Cerebellar cortex (tissue), 1 donor: ENCODE results near the gene ZNF135.

ENCODE experiments used
- DNase-seq: peaks from one replicate; pipeline ENCODE4 v3.0.0-alpha.2; 2015; ENCODE audit warnings: low spot score

Gene ZNF135

GRCh38 chr19:58095328-58095727, 36.2 kb downstream of the ZNF135 start:
- DNase-seq = no peak

- no peak for DNase-seq
Measured at GRCh38 chr19:58096884-58097283, 37.8 kb downstream of the ZNF135 start.

DNA sequence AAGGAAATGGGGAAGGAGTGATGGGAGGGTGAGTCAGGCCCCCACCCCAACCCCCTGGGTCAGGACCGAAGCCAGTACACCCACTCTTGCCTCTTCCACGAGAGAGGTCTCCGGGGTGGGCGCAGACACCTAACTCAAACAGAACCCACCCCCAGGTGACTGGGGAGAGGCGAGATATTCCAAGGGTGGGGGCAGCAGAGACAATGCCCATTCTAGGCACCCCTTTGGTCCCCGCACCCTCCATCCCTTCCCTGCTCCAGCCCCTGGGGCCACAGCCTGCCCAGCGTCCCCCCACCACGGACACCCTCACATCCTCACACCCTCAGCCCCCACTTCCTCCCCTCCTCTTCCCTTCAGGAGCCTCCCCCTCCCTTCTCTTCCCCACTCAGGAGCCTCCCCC, 38.3 kb downstream of the ZNF135 start:
- no peak for DNase-seq

DNA sequence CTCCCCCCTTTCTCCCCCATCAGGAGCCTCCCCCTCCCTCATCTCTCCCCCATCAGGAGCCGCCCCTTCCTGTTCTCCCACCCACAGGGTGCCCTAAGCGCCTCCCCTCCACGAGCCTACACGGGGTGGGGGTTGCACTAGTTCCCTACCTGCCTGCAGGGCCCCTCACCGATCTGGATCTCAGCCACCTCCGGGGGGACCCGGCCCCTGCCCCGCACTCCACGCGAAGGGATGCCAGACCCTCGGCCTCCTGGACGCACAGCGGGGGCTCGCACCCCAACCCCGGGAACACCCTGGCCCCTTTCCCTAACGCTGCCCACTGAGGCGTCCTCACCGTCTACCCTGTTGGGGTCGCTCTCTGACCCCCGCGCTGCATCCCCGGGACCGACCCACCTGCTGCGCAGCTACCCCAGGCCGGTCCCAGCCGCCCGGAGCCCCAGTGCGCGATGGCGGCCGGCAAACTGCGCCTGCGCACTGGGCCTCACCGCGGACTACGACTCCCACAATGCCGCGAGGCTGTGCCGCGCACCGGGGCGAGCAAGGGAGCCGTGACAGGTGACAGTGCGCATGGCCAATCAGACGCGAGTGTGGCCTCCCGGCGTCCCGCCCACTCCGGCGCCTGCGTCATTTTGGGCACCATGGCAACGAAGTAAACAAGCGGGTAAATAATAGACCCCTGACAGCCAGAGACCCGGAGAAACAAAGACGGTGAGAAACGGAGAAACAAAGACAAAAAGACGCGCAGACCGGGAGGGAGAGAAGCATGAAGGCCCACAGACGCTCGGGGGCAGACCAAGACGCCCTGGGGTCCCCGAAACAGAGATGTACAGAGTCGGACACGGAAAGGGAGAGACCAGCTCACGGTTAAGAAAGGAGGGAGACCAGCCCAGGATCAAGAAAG, 38.9 kb downstream of the ZNF135 start, which contains the start of gene ZSCAN18:
ZSCAN18 (minus strand) TSS at position 451 of the 901 bp plus-strand sequence. CDS start 7,964 bp downstream, outside the sequence.
- DNase-seq = peak; percentile 97

DNA sequence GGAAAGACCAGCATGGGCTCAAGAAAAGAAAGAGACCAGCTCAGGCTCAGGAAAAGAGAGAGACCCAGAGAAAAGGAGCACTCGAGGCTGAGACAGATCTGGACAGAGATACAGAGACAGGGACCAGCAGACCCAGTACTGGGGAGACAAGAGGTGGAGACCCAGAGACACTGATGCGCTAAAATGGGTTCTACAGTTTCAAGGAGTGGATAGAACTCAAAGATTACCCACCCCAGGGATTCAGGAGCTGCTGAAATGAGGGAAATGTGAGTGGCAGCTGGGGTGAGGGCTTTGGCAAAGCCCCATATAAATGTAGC, 39.6 kb downstream of the ZNF135 start:
- no peak for DNase-seq

GRCh38 chr19:58107778-58108545, 48.9 kb downstream of the ZNF135 start:
- no peak for DNase-seq

- no peak for DNase-seq
Measured at GRCh38 chr19:58108546-58108817, 49.4 kb downstream of the ZNF135 start.

DNA sequence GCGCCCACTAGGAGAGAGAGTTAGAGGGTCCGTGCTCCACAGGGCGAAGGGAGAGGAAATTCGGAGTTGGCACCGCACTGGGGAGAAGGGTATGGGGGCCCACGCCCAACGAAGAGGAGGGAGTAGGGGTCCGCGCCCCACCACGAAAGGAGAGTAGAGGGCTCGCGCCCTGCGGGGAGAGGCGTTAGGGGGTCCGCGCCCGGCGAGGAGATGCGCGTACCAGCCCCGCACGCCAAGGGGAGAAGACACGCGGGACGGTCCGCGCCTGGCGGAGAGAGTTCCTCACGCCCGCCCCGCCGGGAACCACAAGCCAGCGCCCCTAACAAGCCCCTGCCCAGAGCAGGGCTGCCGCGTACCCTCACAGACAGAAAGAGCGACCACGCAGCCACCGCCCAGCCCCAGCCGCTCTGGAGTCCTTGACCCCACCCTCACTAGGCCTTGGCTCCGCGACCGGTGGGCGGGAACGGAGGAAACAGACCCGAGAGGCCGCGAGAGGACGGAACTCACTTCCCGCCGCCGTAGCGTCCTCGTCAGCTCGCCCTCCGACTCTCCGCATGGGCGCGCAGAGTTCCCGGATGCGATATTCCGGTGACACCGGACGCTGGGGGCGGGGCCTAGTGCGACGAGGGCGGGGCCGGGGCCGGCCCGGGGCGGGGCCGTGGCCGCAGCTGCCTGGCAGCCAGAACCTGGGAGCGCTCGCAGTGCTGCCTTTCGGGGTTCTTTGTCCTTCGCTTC, 58.9 kb downstream of the ZNF135 start:
- DNase-seq = peak; percentile 80

GRCh38 chr19:58118979-58119733, 60.1 kb downstream of the ZNF135 start:
- no peak for DNase-seq
